ENCODE measurements around the gene OGFOD3. TPM values are rescaled to one million over a fixed set of nuclear protein-coding genes. Genes with fewer than 3 reads are reported as not detected.

Gene OGFOD3
- total and polyA plus RNA-seq, 8 donors: 10.5 to 30.4 (median 17.4) TPM

DNA sequence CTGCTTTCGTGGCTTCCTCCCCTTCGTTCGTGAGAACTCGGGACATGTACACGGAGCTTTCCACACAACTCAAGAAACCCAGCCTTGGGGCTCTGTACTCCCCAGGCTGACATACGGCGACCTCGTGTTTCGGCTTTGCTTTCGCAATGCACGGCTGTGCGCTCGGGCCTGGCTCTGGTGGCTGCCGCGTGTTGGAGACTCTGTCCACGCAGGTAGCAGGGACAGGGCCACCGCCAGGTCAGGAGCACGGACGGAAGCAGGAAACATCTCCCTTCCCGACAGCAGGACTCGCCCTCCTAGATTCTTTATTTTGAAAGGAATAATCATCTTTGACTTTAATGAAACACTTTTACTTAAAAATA, 29.5 kb downstream of the OGFOD3 start:
- WGBS, 5 donors: 81 to 90% (median 84%) methylated on average over 19 to 21 of the region's 21 CpGs
- Histone ChIP-seq H3K36me3 (peaks cover 3 to 32% (median 28%) of the 10 kb centered on the region in 4 donors), H3K4me1 (peaks cover 7 to 38% (median 36%) of the 10 kb centered on the region in 4 donors), H3K9me3 (no peaks in the 10 kb centered on the region), H3K27me3 (peaks cover 0 to 45% (median 26%) of the 10 kb centered on the region in 3 donors), H3K4me3 (no peak overlapping the region), H3K27ac (no peak overlapping the region)
- intact Hi-C loops (cut with DNase I; ENCODE audit: low total_unique reads): no loop called here
- TF ChIP-seq POLR2AphosphoS5 (IDR thresholded peaks at IDR 0.05) (no peak), EP300 (IDR thresholded peaks at IDR 0.05) (no peak), POLR2A (IDR thresholded peaks at IDR 0.05) (no peak)
- TF ChIP-seq, protein P1, sequence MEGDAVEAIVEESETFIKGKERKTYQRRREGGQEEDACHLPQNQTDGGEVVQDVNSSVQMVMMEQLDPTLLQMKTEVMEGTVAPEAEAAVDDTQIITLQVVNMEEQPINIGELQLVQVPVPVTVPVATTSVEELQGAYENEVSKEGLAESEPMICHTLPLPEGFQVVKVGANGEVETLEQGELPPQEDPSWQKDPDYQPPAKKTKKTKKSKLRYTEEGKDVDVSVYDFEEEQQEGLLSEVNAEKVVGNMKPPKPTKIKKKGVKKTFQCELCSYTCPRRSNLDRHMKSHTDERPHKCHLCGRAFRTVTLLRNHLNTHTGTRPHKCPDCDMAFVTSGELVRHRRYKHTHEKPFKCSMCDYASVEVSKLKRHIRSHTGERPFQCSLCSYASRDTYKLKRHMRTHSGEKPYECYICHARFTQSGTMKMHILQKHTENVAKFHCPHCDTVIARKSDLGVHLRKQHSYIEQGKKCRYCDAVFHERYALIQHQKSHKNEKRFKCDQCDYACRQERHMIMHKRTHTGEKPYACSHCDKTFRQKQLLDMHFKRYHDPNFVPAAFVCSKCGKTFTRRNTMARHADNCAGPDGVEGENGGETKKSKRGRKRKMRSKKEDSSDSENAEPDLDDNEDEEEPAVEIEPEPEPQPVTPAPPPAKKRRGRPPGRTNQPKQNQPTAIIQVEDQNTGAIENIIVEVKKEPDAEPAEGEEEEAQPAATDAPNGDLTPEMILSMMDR (IDR thresholded peaks at IDR 0.05): no peak
- no peak for DNase-seq

GRCh38 chr17:82388223-82388921, 30.0 kb downstream of the OGFOD3 start:
- no peaks in the 10 kb centered on the region for H3K9me3 ChIP-seq
- peak; percentile 68 to 80 for DNase-seq

DNA sequence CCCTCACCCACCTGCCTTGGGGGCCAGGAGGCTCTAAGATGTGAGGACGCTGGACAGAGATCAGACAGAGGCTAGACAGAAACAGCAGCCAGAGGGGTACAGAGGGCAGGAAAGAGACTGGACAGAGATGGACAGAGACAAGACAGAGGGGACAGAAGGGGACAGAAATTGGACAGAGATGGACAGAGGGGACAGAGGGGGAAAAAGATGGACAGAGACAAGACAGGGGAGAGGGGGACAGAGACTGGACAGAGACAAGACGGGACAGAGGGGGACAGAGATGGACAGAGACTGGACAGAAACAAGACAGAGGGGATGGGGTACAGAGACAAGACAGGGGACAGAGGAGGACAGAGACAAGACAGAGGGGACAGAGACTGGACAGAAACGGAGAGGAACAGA, 30.7 kb downstream of the OGFOD3 start:
- DNase-seq: no peak
- 53 to 74% (median 59%) methylated on average over 3 of the region's 3 CpGs for WGBS, 5 donors
- intact Hi-C loops (cut with DNase I; ENCODE audit: low total_unique reads): no loop called here
- peaks cover 0 to 57% (median 26%) of the 10 kb centered on the region in 3 donors for H3K27me3 ChIP-seq
- H3K9me3 ChIP-seq: no peaks in the 10 kb centered on the region
- TF ChIP-seq EP300 (IDR thresholded peaks at IDR 0.05) (no peak), POLR2AphosphoS5 (IDR thresholded peaks at IDR 0.05) (no peak), POLR2A (IDR thresholded peaks at IDR 0.05) (no peak)
- TF ChIP-seq, protein P1 (IDR thresholded peaks at IDR 0.05): no peak
- H3K27ac ChIP-seq: no peak overlapping the region
- H3K4me1 ChIP-seq: peaks cover 7 to 38% (median 36%) of the 10 kb centered on the region in 4 donors
- no peak overlapping the region for H3K4me3 ChIP-seq
- H3K36me3 ChIP-seq: peaks cover 3 to 20% (median 16%) of the 10 kb centered on the region in 4 donors

More at GRCh38 chr17:82388223-82388921, 30.0 kb downstream of the OGFOD3 start:
- Histone ChIP-seq H3K27me3 (peaks cover 0 to 50% (median 26%) of the 10 kb centered on the region in 3 donors), H3K27ac (no peak overlapping the region), H3K4me1 (peaks cover 7 to 38% (median 36%) of the 10 kb centered on the region in 4 donors), H3K36me3 (peaks cover 3 to 26% (median 23%) of the 10 kb centered on the region in 4 donors), H3K4me3 (no peak overlapping the region)
- 52 to 66% (median 60%) methylated on average over 20 to 34 of the region's 34 CpGs for WGBS, 5 donors
- TF ChIP-seq EP300 (IDR thresholded peaks at IDR 0.05) (no peak), POLR2A (IDR thresholded peaks at IDR 0.05) (no peak), POLR2AphosphoS5 (IDR thresholded peaks at IDR 0.05) (no peak)
- TF ChIP-seq, protein P1 (IDR thresholded peaks at IDR 0.05): no peak
- intact Hi-C loops (cut with DNase I; ENCODE audit: low total_unique reads): no loop called here

DNA sequence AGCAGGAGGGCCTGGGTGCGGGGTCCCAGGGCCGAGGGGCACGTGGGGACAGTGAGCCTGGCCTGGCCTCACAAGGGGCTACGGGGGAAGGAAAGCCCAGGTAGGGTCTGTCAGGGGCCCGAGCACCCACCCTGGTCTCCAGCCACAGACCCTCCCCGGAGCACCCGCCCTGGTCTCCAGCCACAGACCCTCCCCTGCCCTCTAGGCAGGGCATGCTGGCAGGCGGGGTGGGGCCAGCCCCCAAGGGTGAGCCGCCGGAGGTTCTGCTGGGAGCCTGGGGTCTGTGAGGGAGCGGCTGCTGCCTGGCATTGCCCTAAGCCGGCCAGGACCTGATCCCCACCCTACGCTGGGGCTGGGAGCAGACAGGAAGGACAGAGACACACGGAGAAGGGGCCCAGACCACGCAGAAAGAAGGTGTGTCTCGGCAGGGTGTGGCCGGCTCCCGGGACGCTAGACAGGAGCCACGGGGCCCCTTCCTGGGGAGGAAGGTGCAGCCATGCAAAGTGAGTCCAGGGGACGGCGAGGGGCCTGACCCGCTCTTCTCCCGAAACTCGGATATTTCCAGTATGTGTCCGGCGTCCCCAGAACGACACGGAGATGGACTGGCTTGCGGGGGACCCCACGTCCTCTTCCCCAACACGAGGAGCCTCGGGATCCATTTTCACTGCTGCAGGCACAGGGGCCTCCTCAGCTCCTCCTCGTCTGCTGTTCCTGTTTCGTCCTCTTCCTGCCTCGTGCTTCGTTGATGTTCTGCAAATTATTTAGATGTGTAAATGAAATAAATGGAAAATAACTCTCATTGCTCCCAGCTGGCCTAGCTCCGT, 31.3 kb downstream of the OGFOD3 start:
- Histone ChIP-seq H3K27ac (no peak overlapping the region), H3K9me3 (no peaks in the 10 kb centered on the region), H3K27me3 (peaks cover 0 to 63% (median 26%) of the 10 kb centered on the region in 3 donors), H3K4me3 (no peak overlapping the region), H3K36me3 (peaks cover under 1 to 13% (median 10%) of the 10 kb centered on the region in 4 donors), H3K4me1 (peaks cover 7 to 38% (median 36%) of the 10 kb centered on the region in 4 donors)
- 35 to 41% (median 37%) methylated on average over 23 to 38 of the region's 38 CpGs for WGBS, 5 donors
- no peak for TF ChIP-seq POLR2AphosphoS5 (IDR thresholded peaks at IDR 0.05)
- TF ChIP-seq EP300 (IDR thresholded peaks at IDR 0.05): no peak
- TF ChIP-seq, protein P1 (IDR thresholded peaks at IDR 0.05): no peak
- no peak for TF ChIP-seq POLR2A (IDR thresholded peaks at IDR 0.05)
- no peak for DNase-seq
- intact Hi-C loops (cut with DNase I; ENCODE audit: low total_unique reads): no loop called here

Data from stomach (tissue), 9 donors.